ENCODE results near the gene ZKSCAN1.

Gene ZKSCAN1

GRCh38 chr7:100044718-100045117 is 29.3 kb downstream of the ZKSCAN1 start:
- H3K4me3 ChIP-seq (ENCODE audit: low read length) = no peak overlapping the region
- no peak for TF ChIP-seq CTCF (conservative IDR thresholded peaks at IDR 0.05; ENCODE audit: low read depth, low read length)
- DNase-seq (ENCODE audit: low read depth) = no peak

- no peak overlapping the region for H3K4me3 ChIP-seq (ENCODE audit: low read length)
- DNase-seq (ENCODE audit: low read depth) = no peak
- TF ChIP-seq CTCF (conservative IDR thresholded peaks at IDR 0.05; ENCODE audit: low read depth, low read length) = no peak
These were observed 33.3 kb downstream of the ZKSCAN1 start for GRCh38 chr7:100048680-100049079.

GRCh38 chr7:100049441-100050291 is 34.3 kb downstream of the ZKSCAN1 start, which contains the start of gene ZSCAN21:
ZSCAN21 (plus strand) TSS chr7:100049774; CDS start chr7:100057007, 7,233 bp downstream.
- peak; percentile 48 for DNase-seq (ENCODE audit: low read depth)
- TF ChIP-seq CTCF (conservative IDR thresholded peaks at IDR 0.05; ENCODE audit: low read depth, low read length) = peak; percentile 19
- peak within 1 kb of the TSS; percentile 93 for H3K4me3 ChIP-seq (ENCODE audit: low read length)

- DNase-seq (ENCODE audit: low read depth) = no peak
- no peak overlapping the region for H3K4me3 ChIP-seq (ENCODE audit: low read length)
- no peak for TF ChIP-seq CTCF (conservative IDR thresholded peaks at IDR 0.05; ENCODE audit: low read depth, low read length)
These were observed 36.2 kb downstream of the ZKSCAN1 start for GRCh38 chr7:100051611-100052010.

- peak; percentile 30 for DNase-seq (ENCODE audit: low read depth)
- peak; percentile 13 for TF ChIP-seq CTCF (conservative IDR thresholded peaks at IDR 0.05; ENCODE audit: low read depth, low read length)
- H3K4me3 ChIP-seq (ENCODE audit: low read length) = no peak overlapping the region
These were observed 37.8 kb downstream of the ZKSCAN1 start for GRCh38 chr7:100053215-100053614.

- DNase-seq (ENCODE audit: low read depth) = no peak
- no peak overlapping the region for H3K4me3 ChIP-seq (ENCODE audit: low read length)
- TF ChIP-seq CTCF (conservative IDR thresholded peaks at IDR 0.05; ENCODE audit: low read depth, low read length) = no peak
These were observed 41.6 kb downstream of the ZKSCAN1 start for GRCh38 chr7:100057006-100057405.

GRCh38 chr7:100059251-100059739 is 43.9 kb downstream of the ZKSCAN1 start:
- TF ChIP-seq CTCF (conservative IDR thresholded peaks at IDR 0.05; ENCODE audit: low read depth, low read length) = no peak
- no peak for DNase-seq (ENCODE audit: low read depth)
- no peak overlapping the region for H3K4me3 ChIP-seq (ENCODE audit: low read length)
